ENCODE measurements around the gene HDGFL2.

Gene HDGFL2

GRCh38 chr19:4472174-4472974 is at the start of gene HDGFL2:
TSS of gene HDGFL2 (plus strand) at chr19:4472297. CDS start at chr19:4472351, 54 bp downstream.
- DNase-seq (ENCODE audit: low spot score) = no peak

- no peak for DNase-seq (ENCODE audit: low spot score)
Measured at GRCh38 chr19:4423416-4424126, 48.5 kb upstream of the HDGFL2 start.

DNA sequence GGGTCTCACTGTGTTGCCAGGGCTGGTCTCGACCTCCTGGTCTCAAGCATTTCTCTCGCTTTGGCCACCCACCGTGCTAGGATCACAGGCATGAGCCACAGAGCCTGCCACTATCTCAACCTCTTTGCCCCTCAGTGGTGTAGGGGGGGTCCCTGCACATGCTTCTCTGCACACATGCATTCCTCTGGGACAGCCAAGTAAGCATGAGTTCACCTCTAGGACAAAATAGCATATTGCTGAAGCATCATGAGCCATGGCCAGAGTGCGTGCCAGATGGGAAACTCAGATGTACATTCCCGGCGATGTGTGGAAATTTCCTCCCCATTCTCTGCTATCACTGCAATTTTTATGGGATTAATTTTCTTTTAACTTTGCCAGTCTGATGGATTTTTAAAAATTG is 46.6 kb upstream of the HDGFL2 start:
- DNase-seq (ENCODE audit: low spot score) = no peak

- no peak for DNase-seq (ENCODE audit: low spot score)
Measured at GRCh38 chr19:4428326-4428975, 43.6 kb upstream of the HDGFL2 start.

GRCh38 chr19:4429256-4429655 is 42.8 kb upstream of the HDGFL2 start:
- DNase-seq (ENCODE audit: low spot score) = no peak

DNA sequence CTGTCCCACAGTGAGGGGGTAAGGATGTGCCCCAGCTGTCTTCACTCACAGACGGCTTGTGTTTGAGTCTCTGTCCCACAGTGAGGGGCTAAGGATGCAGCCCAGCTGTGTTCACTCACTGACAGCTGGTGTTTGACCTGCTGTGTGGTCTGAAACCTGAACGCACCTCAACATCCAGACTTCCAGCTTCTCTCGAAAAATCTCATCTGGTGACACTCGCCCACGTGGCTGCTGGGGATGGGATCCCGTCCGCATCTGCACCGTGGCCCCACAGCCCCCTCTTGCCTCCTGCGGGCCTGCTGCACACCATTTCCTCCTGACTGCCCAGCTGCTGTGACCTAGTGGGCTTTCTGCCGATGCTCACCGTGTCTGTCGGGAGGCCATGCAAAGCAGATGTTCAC is 42.3 kb upstream of the HDGFL2 start:
- no peak for DNase-seq (ENCODE audit: low spot score)

DNA sequence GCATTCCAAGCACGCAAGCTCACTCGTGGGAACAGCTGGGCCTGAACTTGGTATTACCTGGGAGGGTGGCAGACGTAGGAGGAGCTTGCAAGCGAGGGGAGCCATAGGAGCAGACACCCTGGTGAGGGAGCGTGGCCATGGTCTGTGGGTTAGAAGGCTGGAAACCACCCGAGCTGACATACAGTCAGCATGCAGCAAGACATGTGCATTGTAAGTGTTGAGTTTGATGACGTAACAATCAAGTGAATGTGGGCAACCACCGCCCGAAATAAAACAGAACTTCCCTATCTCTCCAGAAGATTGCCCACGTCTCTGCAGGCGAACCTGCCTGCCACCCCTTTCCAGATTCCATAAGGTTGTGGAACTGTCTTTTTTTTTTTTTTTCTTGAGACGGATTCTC is 41.3 kb upstream of the HDGFL2 start:
- no peak for DNase-seq (ENCODE audit: low spot score)

DNA sequence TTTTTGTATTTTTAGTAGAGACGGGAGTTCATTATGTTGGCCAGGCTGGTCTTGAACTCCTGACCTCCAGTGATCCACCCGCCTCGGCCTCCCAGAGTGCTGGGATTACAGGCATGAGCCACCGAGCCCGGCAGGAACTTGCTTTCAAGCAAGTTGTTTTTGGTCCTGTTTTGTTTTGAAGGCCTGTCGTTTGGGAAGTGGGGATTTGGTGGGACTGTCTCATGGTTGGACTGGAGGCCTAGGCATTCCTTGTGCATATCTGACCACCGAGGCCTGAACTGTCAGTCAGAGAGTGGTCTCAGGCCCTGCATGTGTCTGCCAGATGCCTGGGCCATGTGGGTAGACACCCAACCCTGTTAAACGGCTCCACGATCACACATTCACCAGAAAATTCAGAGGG is 40.8 kb upstream of the HDGFL2 start:
- no peak for DNase-seq (ENCODE audit: low spot score)

GRCh38 chr19:4431808-4432674 is 40.1 kb upstream of the HDGFL2 start:
- no peak for DNase-seq (ENCODE audit: low spot score)

DNA sequence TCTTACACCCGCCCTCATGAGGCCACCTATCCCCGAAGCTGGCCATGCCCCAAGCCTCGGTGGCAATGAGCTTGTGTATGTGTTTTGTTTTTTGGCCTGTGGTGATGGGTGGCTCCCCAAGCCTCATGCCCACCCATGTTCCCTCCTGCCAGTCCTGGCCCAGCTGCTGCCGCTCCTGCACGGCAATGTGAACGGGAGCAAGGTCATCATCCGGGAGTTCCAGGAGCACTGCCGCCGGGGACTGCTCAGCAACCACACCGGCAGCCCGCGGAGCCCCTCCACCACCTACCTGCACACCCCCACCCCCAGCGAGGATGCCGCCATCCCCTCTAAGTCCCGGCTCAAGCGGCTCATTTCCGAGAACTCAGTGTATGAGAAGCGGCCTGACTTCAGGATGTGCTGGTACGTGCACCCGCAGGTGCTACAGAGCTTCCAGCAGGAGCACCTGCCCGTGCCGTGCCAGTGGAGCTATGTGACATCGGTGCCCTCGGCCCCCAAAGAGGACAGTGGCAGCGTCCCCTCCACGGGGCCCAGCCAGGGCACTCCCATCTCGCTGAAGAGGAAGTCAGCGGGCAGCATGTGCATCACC is 39.1 kb upstream of the HDGFL2 start:
- no peak for DNase-seq (ENCODE audit: low spot score)

- no peak for DNase-seq (ENCODE audit: low spot score)
Measured at GRCh38 chr19:4434391-4434790, 37.7 kb upstream of the HDGFL2 start.

GRCh38 chr19:4436231-4436630 is 35.9 kb upstream of the HDGFL2 start:
- DNase-seq (ENCODE audit: low spot score) = no peak

DNA sequence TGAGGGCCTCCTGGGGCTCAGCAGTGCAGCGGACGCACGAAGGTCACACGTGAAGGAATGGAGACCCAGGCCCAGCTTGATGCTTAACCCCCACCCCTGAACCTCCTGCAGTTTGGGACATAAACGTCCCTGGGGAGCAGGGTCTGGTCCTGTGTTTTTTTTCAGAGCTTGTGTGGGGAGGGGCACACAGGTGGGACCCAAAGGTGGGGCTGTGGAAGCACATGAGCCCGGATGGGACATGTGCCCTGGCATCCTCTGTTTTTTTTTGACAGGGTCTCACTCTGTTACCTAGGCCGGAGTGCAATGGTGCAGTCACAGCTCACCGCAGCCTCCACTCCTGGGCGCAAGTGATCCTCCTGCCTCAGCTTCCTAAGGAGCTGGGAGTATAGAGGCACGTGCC is 35.0 kb upstream of the HDGFL2 start:
- no peak for DNase-seq (ENCODE audit: low spot score)

GRCh38 chr19:4439243-4439642 is 32.9 kb upstream of the HDGFL2 start:
- no peak for DNase-seq (ENCODE audit: low spot score)

- no peak for DNase-seq (ENCODE audit: low spot score)
Measured at GRCh38 chr19:4441994-4442818, 29.9 kb upstream of the HDGFL2 start.

- no peak for DNase-seq (ENCODE audit: low spot score)
Measured at GRCh38 chr19:4442819-4443146, 29.3 kb upstream of the HDGFL2 start.

- DNase-seq (ENCODE audit: low spot score) = no peak
Measured at GRCh38 chr19:4443188-4443587, 28.9 kb upstream of the HDGFL2 start.

GRCh38 chr19:4443966-4444764 is 27.9 kb upstream of the HDGFL2 start:
- DNase-seq (ENCODE audit: low spot score) = no peak

GRCh38 chr19:4444765-4445741 is 27.0 kb upstream of the HDGFL2 start:
- DNase-seq (ENCODE audit: low spot score) = no peak

Data from hematopoietic multipotent progenitor cell treated with erythropoietin and hydrocortisone succinate and interleukin-3 and kit ligand, for 17 days (in vitro differentiated cells).